Loucy (cell line): ENCODE measurements around the gene PARD3B.

ENCODE experiments used
- H2AFZ ChIP-seq: fragments of 200-600 bp; sonication (generic); 2 replicates; pipeline ENCODE4 v1.6.0; 2016; ENCODE audit warnings: antibody characterized with exemption, mild to moderate bottlenecking, low read length, moderate library complexity
- H3F3A ChIP-seq: fragments of 200-600 bp; 2 replicates; pipeline ENCODE4 v1.6.0; 2016; ENCODE audit warnings: antibody characterized with exemption, low read depth, mild to moderate bottlenecking
- H3K27me3 ChIP-seq: fragments of 200-600 bp; sonication (generic); 2 replicates; pipeline ENCODE4 v1.6.1; 2014; ENCODE audit warnings: low read length, mild to moderate bottlenecking; ENCODE audit not compliant: insufficient read depth, poor library complexity, severe bottlenecking
- H3K36me3 ChIP-seq: fragments of 200-600 bp; sonication (generic); 2 replicates; pipeline ENCODE4 v1.6.1; 2016; ENCODE audit warnings: low read length; ENCODE audit not compliant: insufficient read depth
- H3K4me1 ChIP-seq: fragments of 200-600 bp; sonication (generic); 2 replicates; pipeline ENCODE4 v1.5.1; 2014; ENCODE audit warnings: low read length, mild to moderate bottlenecking; ENCODE audit not compliant: insufficient read depth, poor library complexity, severe bottlenecking
- H3K4me2 ChIP-seq: fragments of 200-600 bp; sonication (generic); 2 replicates; pipeline ENCODE4 v1.6.0; 2014; ENCODE audit warnings: antibody characterized with exemption, low read length, low read depth, mild to moderate bottlenecking; ENCODE audit not compliant: poor library complexity, severe bottlenecking
- H3K4me3 ChIP-seq: fragments of 200-600 bp; sonication (generic); 2 replicates; pipeline ENCODE4 v1.5.1; 2014; ENCODE audit warnings: low read length, mild to moderate bottlenecking, mixed read lengths; ENCODE audit not compliant: poor library complexity, severe bottlenecking
- H3K79me2 ChIP-seq: fragments of 200-600 bp; sonication (generic); 2 replicates; pipeline ENCODE4 v1.6.1; 2014; ENCODE audit warnings: low read length; ENCODE audit not compliant: insufficient read depth
- H3K9ac ChIP-seq: fragments of 200-600 bp; sonication (generic); 2 replicates; pipeline ENCODE4 v1.6.0; 2014; ENCODE audit warnings: mild to moderate bottlenecking, low read depth, low read length, moderate library complexity; ENCODE audit not compliant: poor library complexity, severe bottlenecking
- H3K9me2 ChIP-seq: fragments of 200-600 bp; sonication (generic); replicated peaks from 2 replicates; pipeline ENCODE4 v1.6.1; 2016; ENCODE audit warnings: low read depth, low read length, mixed read lengths
- H3K9me3 ChIP-seq: fragments of 200-600 bp; sonication (generic); 2 replicates; pipeline ENCODE4 v1.6.1; 2014; ENCODE audit warnings: mild to moderate bottlenecking, antibody characterized with exemption, low read length, low read depth; ENCODE audit not compliant: insufficient read depth
- H4K20me1 ChIP-seq: fragments of 200-600 bp; sonication (generic); 2 replicates; pipeline ENCODE4 v1.6.0; 2014; ENCODE audit warnings: antibody characterized with exemption, low read length, mild to moderate bottlenecking; ENCODE audit not compliant: insufficient read depth, poor library complexity, severe bottlenecking
- CTCF ChIP-seq: fragments of 200-600 bp; sonication (generic); conservative IDR thresholded peaks from 2 replicates; pipeline ENCODE4 v1.5.1; 2014; ENCODE audit warnings: mild to moderate bottlenecking, antibody characterized with exemption, low read length
- EZH2phosphoT487 ChIP-seq: fragments of 200-600 bp; IDR thresholded peaks from 2 replicates; pipeline ENCODE4 v1.6.1; 2018; ENCODE audit warnings: antibody characterized with exemption, mild to moderate bottlenecking, moderate library complexity, borderline replicate concordance

PARD3B gene

GRCh38 chr2:204977914-204978313 is 432.6 kb downstream of the PARD3B start:
- Histone ChIP-seq H2AFZ (0 out of 2 replicates have a peak overlapping the region, but pooled peaks have one; percentile 53), H4K20me1 (no peaks in the 10 kb centered on the region), H3K4me1 (peaks cover 17% of the 10 kb centered on the region), H3K9me2 (no peaks in the 10 kb centered on the region), H3K27me3 (no peaks in the 10 kb centered on the region), H3K36me3 (no peaks in the 10 kb centered on the region), H3K4me2 (no peak overlapping the region), H3K79me2 (no peaks in the 10 kb centered on the region), H3K9ac (no peak overlapping the region), H3K4me3 (no peak overlapping the region), H3K9me3 (no peaks in the 10 kb centered on the region), H3F3A (no peaks in the 10 kb centered on the region)
- TF ChIP-seq EZH2phosphoT487 (no peak), CTCF (peak; percentile 46)

GRCh38 chr2:204982303-204982702 is 437.0 kb downstream of the PARD3B start:
- Histone ChIP-seq H3K9me3 (no peaks in the 10 kb centered on the region), H3K36me3 (no peaks in the 10 kb centered on the region), H3K4me1 (peaks cover 25% of the 10 kb centered on the region), H3F3A (no peaks in the 10 kb centered on the region), H3K79me2 (no peaks in the 10 kb centered on the region), H3K9ac (peak overlapping the region; percentile 35), H3K9me2 (no peaks in the 10 kb centered on the region), H3K27me3 (no peaks in the 10 kb centered on the region), H4K20me1 (no peaks in the 10 kb centered on the region), H3K4me3 (no peak overlapping the region), H3K4me2 (peak overlapping the region; percentile 7), H2AFZ (peak overlapping the region; percentile 57)
- TF ChIP-seq CTCF (no peak), EZH2phosphoT487 (no peak)

GRCh38 chr2:204984518-204984917 is 439.2 kb downstream of the PARD3B start:
- Histone ChIP-seq H3F3A (no peaks in the 10 kb centered on the region), H3K9ac (no peak overlapping the region), H3K9me3 (no peaks in the 10 kb centered on the region), H4K20me1 (no peaks in the 10 kb centered on the region), H3K4me3 (no peak overlapping the region), H3K4me2 (no peak overlapping the region), H3K36me3 (no peaks in the 10 kb centered on the region), H3K27me3 (no peaks in the 10 kb centered on the region), H2AFZ (no peak overlapping the region), H3K79me2 (no peaks in the 10 kb centered on the region), H3K4me1 (peaks cover 29% of the 10 kb centered on the region), H3K9me2 (no peaks in the 10 kb centered on the region)
- TF ChIP-seq EZH2phosphoT487 (no peak), CTCF (no peak)
